Measurements from ENCODE around the gene CENPB.

The CENPB gene

DNA sequence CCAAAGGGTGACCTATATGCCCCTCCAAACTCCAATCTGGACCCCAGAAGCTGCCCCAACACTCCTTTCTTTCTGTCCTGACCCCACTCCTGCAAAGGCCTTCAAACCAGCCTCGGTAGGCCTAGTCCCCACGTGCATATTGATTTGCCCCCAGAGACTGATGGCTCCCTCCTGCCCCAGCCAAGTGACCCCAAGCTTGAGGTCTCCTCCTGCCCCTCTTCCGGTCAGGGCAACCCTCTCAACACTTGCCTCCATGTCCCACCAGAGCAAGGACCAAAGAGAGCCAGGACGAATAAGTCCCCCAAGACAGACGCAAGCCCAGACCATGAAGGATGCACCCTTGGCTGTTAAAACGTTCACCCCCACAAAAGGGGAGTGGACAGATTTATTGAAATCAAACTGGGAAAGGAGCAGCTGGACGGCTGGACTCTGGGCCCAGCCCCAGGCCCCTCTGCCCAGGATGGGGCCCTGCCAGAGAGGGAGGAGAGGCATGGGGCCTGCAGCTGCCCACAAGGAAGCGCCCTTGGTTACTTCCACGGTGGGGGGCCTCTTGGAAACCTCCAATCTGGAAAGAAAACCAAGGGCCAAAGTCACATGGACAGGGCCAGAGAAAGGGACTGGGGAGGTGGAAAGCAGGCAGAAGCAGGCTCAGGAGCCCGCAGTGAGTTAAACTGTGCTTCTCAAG is 2.9 kb downstream of the CENPB start:
- H3K9me3 Mint-ChIP-seq, result no peaks in the 10 kb centered on the region
- no peak for TF ChIP-seq CTCF (IDR thresholded peaks at IDR 0.05)
- H3K4me1 Mint-ChIP-seq, result peaks cover 37% of the 10 kb centered on the region
- DNase-seq, result no peak
- H3K27me3 Mint-ChIP-seq (ENCODE audit: low read depth, poor library complexity), result peaks cover 40% of the 10 kb centered on the region
- no peak overlapping the region for H3K27ac Mint-ChIP-seq
- H3K36me3 Mint-ChIP-seq (ENCODE audit: low read depth), result peaks cover 6% of the 10 kb centered on the region
- H3K4me3 Mint-ChIP-seq, result peak overlapping the region; percentile 25

GRCh38 chr20:3783068-3783489 is 3.5 kb downstream of the CENPB start:
- TF ChIP-seq CTCF (IDR thresholded peaks at IDR 0.05), result no peak
- H3K4me1 Mint-ChIP-seq, result peaks cover 37% of the 10 kb centered on the region
- no peak overlapping the region for H3K27ac Mint-ChIP-seq
- H3K27me3 Mint-ChIP-seq (ENCODE audit: low read depth, poor library complexity), result peaks cover 40% of the 10 kb centered on the region
- no peak for DNase-seq
- H3K9me3 Mint-ChIP-seq, result no peaks in the 10 kb centered on the region
- H3K36me3 Mint-ChIP-seq (ENCODE audit: low read depth), result peaks cover 6% of the 10 kb centered on the region
- H3K4me3 Mint-ChIP-seq, result no peak overlapping the region

GRCh38 chr20:3782597-3782996 is 3.9 kb downstream of the CENPB start:
- H3K27ac Mint-ChIP-seq, result no peak overlapping the region
- peaks cover 40% of the 10 kb centered on the region for H3K27me3 Mint-ChIP-seq (ENCODE audit: low read depth, poor library complexity)
- no peak for TF ChIP-seq CTCF (IDR thresholded peaks at IDR 0.05)
- DNase-seq, result no peak
- peaks cover 37% of the 10 kb centered on the region for H3K4me1 Mint-ChIP-seq
- peaks cover 6% of the 10 kb centered on the region for H3K36me3 Mint-ChIP-seq (ENCODE audit: low read depth)
- H3K4me3 Mint-ChIP-seq, result no peak overlapping the region
- H3K9me3 Mint-ChIP-seq, result no peaks in the 10 kb centered on the region

- peaks cover 6% of the 10 kb centered on the region for H3K36me3 Mint-ChIP-seq (ENCODE audit: low read depth)
- H3K4me3 Mint-ChIP-seq, result peak within 1 kb of the TSS; percentile 74
- peaks cover 49% of the 10 kb centered on the region for H3K27me3 Mint-ChIP-seq (ENCODE audit: low read depth, poor library complexity)
- no peaks in the 10 kb centered on the region for H3K9me3 Mint-ChIP-seq
- TF ChIP-seq CTCF (IDR thresholded peaks at IDR 0.05), result peak; percentile 26
- no peak within 1 kb of the TSS for H3K27ac Mint-ChIP-seq
- peak; percentile 73 for DNase-seq
- peaks cover 45% of the 10 kb centered on the region for H3K4me1 Mint-ChIP-seq
Measured at GRCh38 chr20:3781153-3781910, 5.2 kb downstream of the CENPB start, which contains the start of gene SPEF1. Gene SPEF1 (minus strand): TSS chr20:3781448. CDS start chr20:3781287, 161 bp downstream.

GRCh38 chr20:3778976-3779375 is 7.6 kb downstream of the CENPB start:
- no peak for TF ChIP-seq CTCF (IDR thresholded peaks at IDR 0.05)
- no peaks in the 10 kb centered on the region for H3K9me3 Mint-ChIP-seq
- H3K27ac Mint-ChIP-seq, result no peak overlapping the region
- H3K36me3 Mint-ChIP-seq (ENCODE audit: low read depth), result no peaks in the 10 kb centered on the region
- no peak for DNase-seq
- H3K27me3 Mint-ChIP-seq (ENCODE audit: low read depth, poor library complexity), result peaks cover 69% of the 10 kb centered on the region
- H3K4me1 Mint-ChIP-seq, result peaks cover 34% of the 10 kb centered on the region
- peak overlapping the region; percentile 75 for H3K4me3 Mint-ChIP-seq
